HepG2 (cell line): Measurements from ENCODE around the gene CCDC88A. TPM values are rescaled to one million over a fixed set of nuclear protein-coding genes. Genes with fewer than 3 reads are reported as not detected.

Experiments used
- ARNTL ChIP-seq: sonication (generic); formaldehyde crosslinking; IDR thresholded peaks from 2 replicates; pipeline ENCODE4 v1.4.0; 2020; ENCODE audit warnings: mild to moderate bottlenecking, missing genetic modification reagents
- BRD4 ChIP-seq: sonication (generic); formaldehyde crosslinking; IDR thresholded peaks from 2 replicates; pipeline ENCODE4 v1.4.0; 2020; ENCODE audit warnings: missing genetic modification reagents
- EP300 ChIP-seq, 3 experiments: sonication (generic) in 1 of 3; formaldehyde crosslinking in 1 of 3; IDR thresholded peaks; 2 replicates each; pipeline versions ENCODE4 v1.5.1 to v1.6.1; 2011 to 2020; ENCODE audit warnings: low read depth in 2 of 3, low read length in 2 of 3, borderline replicate concordance in 1 of 3, improper control_type of control experiment in 1 of 3, mild to moderate bottlenecking in 1 of 3, missing genetic modification reagents in 1 of 3, moderate library complexity in 1 of 3
- ESRRA ChIP-seq: sonication (generic); formaldehyde crosslinking; IDR thresholded peaks from 2 replicates; pipeline ENCODE4 v1.5.1; 2020; ENCODE audit warnings: mild to moderate bottlenecking, low read depth, missing genetic modification reagents
- FOSL2 ChIP-seq: sonication (generic); formaldehyde crosslinking; IDR thresholded peaks from 2 replicates; pipeline ENCODE4 v1.4.0; 2020; ENCODE audit warnings: missing genetic modification reagents
- FOXK1 ChIP-seq: sonication (generic); formaldehyde crosslinking; IDR thresholded peaks from 2 replicates; pipeline ENCODE4 v1.4.0; 2020; ENCODE audit warnings: low read depth, missing genetic modification reagents, borderline replicate concordance
- IKZF5 ChIP-seq: IDR thresholded peaks from 2 replicates; pipeline ENCODE4 v1.6.1; 2018; ENCODE audit warnings: missing genetic modification reagents, mild to moderate bottlenecking, missing compliant biosample characterization
- KDM2A ChIP-seq: sonication (generic); formaldehyde crosslinking; IDR thresholded peaks from 2 replicates; pipeline ENCODE4 v1.4.0; 2020; ENCODE audit warnings: low read depth, missing genetic modification reagents, borderline replicate concordance
- NRL ChIP-seq: sonication (generic); formaldehyde crosslinking; IDR thresholded peaks from 2 replicates; pipeline ENCODE4 v1.5.0; 2020; ENCODE audit warnings: missing genetic modification reagents, mild to moderate bottlenecking, moderate library complexity, borderline replicate concordance
- PHF5A ChIP-seq: IDR thresholded peaks from one replicate; pipeline ENCODE4 v1.6.1; 2018; ENCODE audit warnings: low read depth, missing genetic modification reagents; ENCODE audit not compliant: unreplicated experiment
- POLR2AphosphoS2 ChIP-seq: IDR thresholded peaks from 2 replicates; pipeline ENCODE4 v1.6.1; 2011; ENCODE audit warnings: low read depth, low read length, improper control_type of control experiment
- RNF219 ChIP-seq: sonication (generic); formaldehyde crosslinking; IDR thresholded peaks from 2 replicates; pipeline ENCODE4 v1.5.0; 2020; ENCODE audit warnings: mild to moderate bottlenecking, missing genetic modification reagents
- SAFB2 ChIP-seq: sonication (generic); formaldehyde crosslinking; IDR thresholded peaks from 2 replicates; pipeline ENCODE4 v1.5.1; 2020; ENCODE audit warnings: missing genetic modification reagents, low read depth, mild to moderate bottlenecking, borderline replicate concordance
- SETDB1 ChIP-seq: sonication (generic); formaldehyde crosslinking; IDR thresholded peaks from 2 replicates; pipeline ENCODE4 v1.5.1; 2020; ENCODE audit warnings: missing genetic modification reagents, mild to moderate bottlenecking, borderline replicate concordance
- SIN3B ChIP-seq: fragments of 150-350 bp; IDR thresholded peaks from 2 replicates; pipeline ENCODE4 v1.6.1; 2014; ENCODE audit warnings: low read length
- TCF7L2 ChIP-seq: IDR thresholded peaks from 2 replicates; pipeline ENCODE4 v1.6.1; 2011; ENCODE audit warnings: mild to moderate bottlenecking, low read depth, low read length, moderate library complexity
- ZKSCAN8 ChIP-seq: IDR thresholded peaks from 2 replicates; pipeline ENCODE4 v1.6.1; 2016; ENCODE audit warnings: borderline replicate concordance, missing genetic modification reagents, missing compliant biosample characterization
- ZNF10 ChIP-seq: sonication (generic); formaldehyde crosslinking; IDR thresholded peaks from 2 replicates; pipeline ENCODE4 v1.4.0; 2020; ENCODE audit warnings: mild to moderate bottlenecking, low read depth, missing genetic modification reagents, borderline replicate concordance
- ZNF224 ChIP-seq: sonication (generic); formaldehyde crosslinking; IDR thresholded peaks from 2 replicates; pipeline ENCODE4 v1.5.0; 2020; ENCODE audit warnings: mild to moderate bottlenecking, missing genetic modification reagents
- ZNF331 ChIP-seq: sonication (generic); formaldehyde crosslinking; IDR thresholded peaks from 2 replicates; pipeline ENCODE4 v1.4.0; 2020; ENCODE audit warnings: missing genetic modification reagents
- ZNF441 ChIP-seq: sonication (generic); formaldehyde crosslinking; IDR thresholded peaks from 2 replicates; pipeline ENCODE4 v1.7.0; 2021; ENCODE audit warnings: missing genetic modification reagents, borderline replicate concordance
- ZNF546 ChIP-seq: sonication (generic); formaldehyde crosslinking; conservative IDR thresholded peaks from 2 replicates; pipeline ENCODE4 v1.8.1; 2023; ENCODE audit warnings: mild to moderate bottlenecking, missing genetic modification reagents
- ZNF563 ChIP-seq: sonication (generic); formaldehyde crosslinking; IDR thresholded peaks from 2 replicates; pipeline ENCODE4 v1.8.0; 2022; ENCODE audit warnings: mild to moderate bottlenecking, moderate library complexity, missing genetic modification reagents
- ZNF570 ChIP-seq: sonication (generic); formaldehyde crosslinking; IDR thresholded peaks from 2 replicates; pipeline ENCODE4 v1.4.0; 2020; ENCODE audit warnings: mild to moderate bottlenecking, missing genetic modification reagents, borderline replicate concordance
- ZNF672 ChIP-seq: sonication (generic); formaldehyde crosslinking; IDR thresholded peaks from 2 replicates; pipeline ENCODE4 v1.8.1; 2022; ENCODE audit warnings: missing genetic modification reagents
- ZSCAN21 ChIP-seq: sonication (generic); formaldehyde crosslinking; IDR thresholded peaks from 2 replicates; pipeline ENCODE4 v1.8.0; 2022; ENCODE audit warnings: mild to moderate bottlenecking, missing genetic modification reagents, moderate library complexity, borderline replicate concordance
- polyA plus RNA-seq, 8 experiments: library from polyadenylated mRNA; depleted of rRNA in 3 of 8; stranded (reverse) in 7 of 8; unstranded in 1 of 8; fragments of >200 nt; fragmentation: Illumina TruSeq in 4 of 8; extraction: Trizol in 4 of 8; gene quantifications; 2 replicates each; pipeline versions ENCODE4 v1.2.1 to v1.2.3, GENCODE V29; 2011 to 2016; ENCODE audit warnings: low read depth in 4 of 8, missing spikeins in 1 of 8, mixed read lengths in 1 of 8; ENCODE audit not compliant: insufficient read depth in 1 of 8
- total RNA-seq, 5 experiments: library from RNA; depleted of rRNA; stranded (reverse); fragments of >200 nt; fragmentation: Illumina TruSeq; extraction: Trizol; gene quantifications; 2 replicates each; pipeline ENCODE4 v1.2.3, GENCODE V29; 2016; ENCODE audit warnings: low read depth in 1 of 5

Gene CCDC88A
- total and polyA plus RNA-seq, 2 of the 13 experiments (the other 11 are each of a cell fraction or from before 2014, with no cell fraction given) = 43.2 to 84.1 TPM

- TF ChIP-seq ZSCAN21 (CRISPR knock-in tag) = peak; percentile 94
- TF ChIP-seq ZNF10 (CRISPR knock-in tag) = 0 out of 2 replicates have a peak, but pooled peaks have one; percentile 88
- peak; percentile 88 for TF ChIP-seq ZNF563 (CRISPR knock-in tag)
- TF ChIP-seq BRD4 = peak; percentile 98
- TF ChIP-seq ZNF672 = no peak
- TF ChIP-seq FOSL2 (CRISPR knock-in tag) = peak; percentile 72; the same call in 1 of the 2 replicates
- TF ChIP-seq RNF219 (CRISPR knock-in tag) = 0 out of 2 replicates have a peak, but pooled peaks have one; percentile 90
- TF ChIP-seq ESRRA (CRISPR knock-in tag) = peak; percentile 96
- peak; percentile 92 for TF ChIP-seq PHF5A (CRISPR knock-in tag)
- peak; percentile 99 for TF ChIP-seq KDM2A
- peak; percentile 98 for TF ChIP-seq ZNF331 (CRISPR knock-in tag)
- peak; percentile 84; the same call in 1 of the 2 replicates for TF ChIP-seq ZNF224 (CRISPR knock-in tag)
- TF ChIP-seq EP300 (IDR thresholded peaks at IDR 0.05; ENCODE audit: low read depth in 2 of 2, low read length in 2 of 2) = peak; percentile 69 to 78
- TF ChIP-seq EP300 (CRISPR knock-in tag; IDR thresholded peaks at IDR 0.05; ENCODE audit: borderline replicate concordance) = peak; percentile 72; the same call in 1 of the 2 replicates
- peak; percentile 84 for TF ChIP-seq ARNTL (CRISPR knock-in tag)
- TF ChIP-seq TCF7L2 = no peak
- peak; percentile 98 for TF ChIP-seq FOXK1 (CRISPR knock-in tag)
- peak; percentile 100 for TF ChIP-seq IKZF5
- peak; percentile 91; the same call in 1 of the 2 replicates for TF ChIP-seq ZKSCAN8 (CRISPR knock-in tag)
- TF ChIP-seq SETDB1 (CRISPR knock-in tag) = no peak
- TF ChIP-seq ZNF570 = 0 out of 2 replicates have a peak, but pooled peaks have one; percentile 73
- TF ChIP-seq ZNF546 = peak; percentile 49; the same call in 1 of the 2 replicates
- peak; percentile 99 for TF ChIP-seq NRL (CRISPR knock-in tag)
- 0 out of 2 replicates have a peak, but pooled peaks have one; percentile 76 for TF ChIP-seq POLR2AphosphoS2
- TF ChIP-seq SAFB2 (CRISPR knock-in tag) = peak; percentile 97
- peak; percentile 93 for TF ChIP-seq SIN3B
- peak; percentile 91 for TF ChIP-seq ZNF441 (CRISPR knock-in tag)
Observed at GRCh38 chr2:55268907-55269644, 150.6 kb downstream of the CCDC88A start, which contains the start of gene MTIF2 (continued).
